ENCODE measurements around the gene ADD3. TPM values are rescaled to one million over a fixed set of nuclear protein-coding genes. Genes with fewer than 3 reads are reported as not detected.

Gene ADD3
- polyA plus RNA-seq, 3 donors: 94.8 to 126 (median 111) TPM

DNA sequence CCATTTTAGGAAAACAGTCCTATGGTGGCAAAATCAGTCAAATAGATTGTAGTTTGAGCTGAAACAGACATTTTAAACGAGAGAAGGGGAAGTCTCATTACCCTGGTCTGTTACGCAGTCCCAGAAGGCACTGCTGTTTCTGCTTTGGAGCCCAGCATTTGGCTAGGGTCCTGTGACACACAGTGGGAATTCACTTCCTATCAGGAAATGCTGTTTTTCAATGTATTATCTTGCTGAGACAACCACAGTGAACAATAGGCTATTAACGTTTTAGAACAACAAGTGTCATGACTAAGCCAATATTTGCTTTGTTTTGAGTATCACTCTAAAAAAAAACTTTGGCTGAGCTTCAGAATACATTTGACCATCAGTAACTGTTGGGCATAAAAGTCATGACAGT, 74.1 kb downstream of the ADD3 start:
- H3K27ac ChIP-seq (ENCODE audit: low read depth in 1 of 2, low read length in 2 of 2): peak overlapping the region; percentile 67 to 93
- H3K36me3 Mint-ChIP-seq: peaks cover 22 to 26% of the 10 kb centered on the region in 2 donors
- no peaks in the 10 kb centered on the region for H3K27me3 ChIP-seq (ENCODE audit: control insufficient read depth in 2 of 2, insufficient read depth in 2 of 2, low read length in 2 of 2)
- WGBS (ENCODE audit: insufficient coverage): 0% methylated on average over 3 of the region's 3 CpGs
- H3K36me3 ChIP-seq (replicated peaks in 1 of 2; ENCODE audit: control insufficient read depth in 1 of 2, insufficient read depth in 2 of 2, low read length in 2 of 2): no peaks in the 10 kb centered on the region
- H3K4me3 ChIP-seq (replicated peaks in 1 of 3; ENCODE audit: low read depth in 2 of 3, low read length in 3 of 3): peak overlapping the region in 1 of 3 experiments; percentile 15
- peak overlapping the region; percentile 9 for H3K9ac ChIP-seq (ENCODE audit: insufficient read depth, low read length, poor library complexity, severe bottlenecking)
- peaks cover 72 to 87% of the 10 kb centered on the region in 2 donors for H3K4me1 ChIP-seq (ENCODE audit: control insufficient read depth in 1 of 2, insufficient read depth in 2 of 2, low read length in 2 of 2)
- peaks cover 0 to 8% (median 4%) of the 10 kb centered on the region in 7 donors for H3K9me3 Mint-ChIP-seq
- peak overlapping the region; percentile 89 to 97 (median 93) for H3K27ac Mint-ChIP-seq
- intact Hi-C loops (cut with micrococcal nuclease): loop anchor here (5.0 to 10.0 kb wide), 2 partner anchors 75 to 157 kb away; partner anchors contain the start of genes ADD3 (in 1 of the 2) and XPNPEP1 (in 1 of the 2)
- TF ChIP-seq, protein P1, sequence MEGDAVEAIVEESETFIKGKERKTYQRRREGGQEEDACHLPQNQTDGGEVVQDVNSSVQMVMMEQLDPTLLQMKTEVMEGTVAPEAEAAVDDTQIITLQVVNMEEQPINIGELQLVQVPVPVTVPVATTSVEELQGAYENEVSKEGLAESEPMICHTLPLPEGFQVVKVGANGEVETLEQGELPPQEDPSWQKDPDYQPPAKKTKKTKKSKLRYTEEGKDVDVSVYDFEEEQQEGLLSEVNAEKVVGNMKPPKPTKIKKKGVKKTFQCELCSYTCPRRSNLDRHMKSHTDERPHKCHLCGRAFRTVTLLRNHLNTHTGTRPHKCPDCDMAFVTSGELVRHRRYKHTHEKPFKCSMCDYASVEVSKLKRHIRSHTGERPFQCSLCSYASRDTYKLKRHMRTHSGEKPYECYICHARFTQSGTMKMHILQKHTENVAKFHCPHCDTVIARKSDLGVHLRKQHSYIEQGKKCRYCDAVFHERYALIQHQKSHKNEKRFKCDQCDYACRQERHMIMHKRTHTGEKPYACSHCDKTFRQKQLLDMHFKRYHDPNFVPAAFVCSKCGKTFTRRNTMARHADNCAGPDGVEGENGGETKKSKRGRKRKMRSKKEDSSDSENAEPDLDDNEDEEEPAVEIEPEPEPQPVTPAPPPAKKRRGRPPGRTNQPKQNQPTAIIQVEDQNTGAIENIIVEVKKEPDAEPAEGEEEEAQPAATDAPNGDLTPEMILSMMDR (IDR thresholded peaks at IDR 0.05): no peak
- H3K9me3 ChIP-seq (replicated peaks in 1 of 2; ENCODE audit: control insufficient read depth in 1 of 2, insufficient read depth in 1 of 2, low read length in 2 of 2): no peaks in the 10 kb centered on the region
- H3K4me3 Mint-ChIP-seq: no peak overlapping the region
- H4K20me1 ChIP-seq (ENCODE audit: insufficient read depth, low read length): no peaks in the 10 kb centered on the region
- peak overlapping the region; percentile 69 for H2AFZ ChIP-seq (ENCODE audit: insufficient read depth, low read depth, low read length, poor library complexity, severe bottlenecking)
- peak overlapping the region; percentile 45 for H3K4me2 ChIP-seq (replicated peaks; ENCODE audit: extremely low read depth, low read length, poor library complexity, severe bottlenecking)
- peaks cover 70% of the 10 kb centered on the region for H3K4me1 Mint-ChIP-seq
- H3K27me3 Mint-ChIP-seq (ENCODE audit: low read depth in 3 of 3): no peaks in the 10 kb centered on the region
- peak; percentile 83 to 92 (median 85) for DNase-seq
- H3K79me2 ChIP-seq (ENCODE audit: insufficient read depth, low read length): peaks cover 76% of the 10 kb centered on the region

DNA sequence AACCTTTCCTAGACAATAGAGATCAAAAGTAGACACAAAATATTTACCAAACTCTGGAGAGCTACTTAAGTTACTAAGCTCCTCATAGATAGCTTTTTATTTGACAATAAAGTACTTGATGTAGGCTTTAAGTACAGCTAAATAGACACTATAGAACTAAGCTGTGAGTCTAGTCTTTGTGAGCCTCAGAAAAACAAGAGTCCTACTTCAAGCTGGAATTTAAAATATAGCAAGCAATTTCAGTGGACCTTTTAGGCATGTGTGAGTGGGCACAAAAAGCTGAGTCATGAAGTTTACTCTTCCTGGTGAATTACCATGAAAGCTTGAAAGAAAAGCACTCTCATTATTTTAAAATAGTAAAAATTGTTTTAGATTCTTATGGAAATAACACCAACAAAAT, 76.1 kb downstream of the ADD3 start:
- H3K27ac Mint-ChIP-seq: peak overlapping the region in 1 of 7 donors; percentile 43
- H3K9me3 Mint-ChIP-seq: peaks cover 0 to 8% (median 4%) of the 10 kb centered on the region in 7 donors
- no peak for DNase-seq
- H3K36me3 ChIP-seq (replicated peaks in 1 of 2; ENCODE audit: control insufficient read depth in 1 of 2, insufficient read depth in 2 of 2, low read length in 2 of 2): no peaks in the 10 kb centered on the region
- H3K27ac ChIP-seq (ENCODE audit: low read depth in 1 of 2, low read length in 2 of 2): peak overlapping the region in 1 of 2 donors; percentile 17
- peak overlapping the region; percentile 7 for H2AFZ ChIP-seq (ENCODE audit: insufficient read depth, low read depth, low read length, poor library complexity, severe bottlenecking)
- H3K27me3 Mint-ChIP-seq (ENCODE audit: low read depth in 3 of 3): no peaks in the 10 kb centered on the region
- no peaks in the 10 kb centered on the region for H4K20me1 ChIP-seq (ENCODE audit: insufficient read depth, low read length)
- H3K4me2 ChIP-seq (replicated peaks; ENCODE audit: extremely low read depth, low read length, poor library complexity, severe bottlenecking): no peak overlapping the region
- H3K4me1 ChIP-seq (ENCODE audit: control insufficient read depth in 1 of 2, insufficient read depth in 2 of 2, low read length in 2 of 2): peaks cover 58 to 74% of the 10 kb centered on the region in 2 donors
- H3K4me3 Mint-ChIP-seq: no peak overlapping the region
- peaks cover 23 to 26% of the 10 kb centered on the region in 2 donors for H3K36me3 Mint-ChIP-seq
- H3K27me3 ChIP-seq (ENCODE audit: control insufficient read depth in 2 of 2, insufficient read depth in 2 of 2, low read length in 2 of 2): no peaks in the 10 kb centered on the region
- TF ChIP-seq, protein P1 (IDR thresholded peaks at IDR 0.05): no peak
- H3K79me2 ChIP-seq (ENCODE audit: insufficient read depth, low read length): peaks cover 86% of the 10 kb centered on the region
- intact Hi-C loops (cut with micrococcal nuclease): loop anchor here (5.0 to 10.0 kb wide), 2 partner anchors 77 to 159 kb away; partner anchors contain the start of genes ADD3 (in 1 of the 2) and XPNPEP1 (in 1 of the 2)
- no peak overlapping the region for H3K9ac ChIP-seq (ENCODE audit: insufficient read depth, low read length, poor library complexity, severe bottlenecking)
- no peaks in the 10 kb centered on the region for H3K9me3 ChIP-seq (replicated peaks in 1 of 2; ENCODE audit: control insufficient read depth in 1 of 2, insufficient read depth in 1 of 2, low read length in 2 of 2)
- H3K4me3 ChIP-seq (replicated peaks in 1 of 3; ENCODE audit: low read depth in 2 of 3, low read length in 3 of 3): no peak overlapping the region
- H3K4me1 Mint-ChIP-seq: peaks cover 58% of the 10 kb centered on the region

All from CD14-positive monocyte (primary cell).